Loucy (cell line): Measurements from ENCODE around the gene UNC93A.

Experiments
- EZH2phosphoT487 ChIP-seq: fragments of 200-600 bp; IDR thresholded peaks from 2 replicates; pipeline ENCODE4 v1.6.1; 2018; ENCODE audit warnings: antibody characterized with exemption, mild to moderate bottlenecking, moderate library complexity, borderline replicate concordance
- TF ChIP-seq, protein P1 (sequence below): fragments of 200-600 bp; sonication (generic); conservative IDR thresholded peaks from 2 replicates; pipeline ENCODE4 v1.5.1; 2014; ENCODE audit warnings: mild to moderate bottlenecking, antibody characterized with exemption, low read length

DNA sequence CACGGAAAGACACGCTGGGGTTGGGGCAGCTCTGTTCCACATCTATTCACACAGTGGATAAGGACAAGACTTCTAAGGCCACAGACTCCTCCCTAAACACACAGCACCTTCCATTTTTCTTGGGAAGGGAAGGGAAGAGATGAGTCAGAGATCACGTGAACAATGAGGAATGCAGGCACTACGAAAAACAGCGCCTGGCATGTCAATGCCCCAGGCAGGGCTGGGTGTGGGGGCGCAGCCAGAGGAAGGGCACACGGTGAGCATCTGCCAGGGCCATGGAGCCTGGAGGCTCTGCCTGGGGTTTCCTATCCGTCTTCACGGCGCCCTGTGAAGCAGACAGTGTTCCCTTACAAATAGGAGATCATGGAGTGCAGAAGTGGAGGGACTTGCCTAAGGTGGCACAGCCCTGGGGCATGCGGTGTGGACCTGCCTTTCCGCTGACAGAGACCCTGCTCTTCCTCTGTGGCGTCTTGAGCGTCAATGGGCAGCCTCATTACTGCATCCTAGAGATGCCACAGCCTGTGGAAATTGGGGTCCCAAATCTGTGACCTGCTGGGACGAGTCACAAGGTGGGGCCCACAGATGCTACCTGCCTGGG lies 15.4 kb downstream of the UNC93A start:
- TF ChIP-seq, protein P1, sequence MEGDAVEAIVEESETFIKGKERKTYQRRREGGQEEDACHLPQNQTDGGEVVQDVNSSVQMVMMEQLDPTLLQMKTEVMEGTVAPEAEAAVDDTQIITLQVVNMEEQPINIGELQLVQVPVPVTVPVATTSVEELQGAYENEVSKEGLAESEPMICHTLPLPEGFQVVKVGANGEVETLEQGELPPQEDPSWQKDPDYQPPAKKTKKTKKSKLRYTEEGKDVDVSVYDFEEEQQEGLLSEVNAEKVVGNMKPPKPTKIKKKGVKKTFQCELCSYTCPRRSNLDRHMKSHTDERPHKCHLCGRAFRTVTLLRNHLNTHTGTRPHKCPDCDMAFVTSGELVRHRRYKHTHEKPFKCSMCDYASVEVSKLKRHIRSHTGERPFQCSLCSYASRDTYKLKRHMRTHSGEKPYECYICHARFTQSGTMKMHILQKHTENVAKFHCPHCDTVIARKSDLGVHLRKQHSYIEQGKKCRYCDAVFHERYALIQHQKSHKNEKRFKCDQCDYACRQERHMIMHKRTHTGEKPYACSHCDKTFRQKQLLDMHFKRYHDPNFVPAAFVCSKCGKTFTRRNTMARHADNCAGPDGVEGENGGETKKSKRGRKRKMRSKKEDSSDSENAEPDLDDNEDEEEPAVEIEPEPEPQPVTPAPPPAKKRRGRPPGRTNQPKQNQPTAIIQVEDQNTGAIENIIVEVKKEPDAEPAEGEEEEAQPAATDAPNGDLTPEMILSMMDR = no peak
- no peak for TF ChIP-seq EZH2phosphoT487
